ENCODE results near the gene HSPA1B.
A peak's percentile ranks its signal among the peaks of the same experiment; 100 is the strongest.

The HSPA1B gene

DNA sequence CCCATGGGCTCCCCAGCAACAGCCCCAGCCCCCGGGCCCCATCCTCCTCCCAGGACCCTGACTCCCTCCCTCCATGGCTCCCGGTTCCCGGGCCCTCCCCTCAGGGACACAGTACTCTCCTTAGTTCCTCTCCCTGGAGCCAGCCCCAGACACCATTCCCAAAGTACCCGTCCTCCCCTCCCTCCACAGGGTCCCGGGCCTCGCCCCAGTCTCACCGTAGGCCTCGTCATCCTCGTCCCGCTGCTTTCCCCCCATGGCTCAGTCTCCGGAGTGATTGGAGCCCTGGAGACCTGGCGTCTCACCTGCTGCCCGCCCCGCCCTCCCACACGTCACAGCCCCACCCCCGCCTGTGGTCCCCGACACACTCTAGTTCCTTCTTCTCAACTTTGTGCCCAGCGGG is 51.2 kb downstream of the HSPA1B start, which contains the start of gene SLC44A4:
TSS of gene SLC44A4 (minus strand) at position 272 of the 400 bp plus-strand sequence. CDS start at position 255, 17 bp downstream.
- H3K27me3 ChIP-seq: no peaks in the 10 kb centered on the region
- no peak for TF ChIP-seq Cebpa-rat (IDR thresholded peaks at IDR 0.05)
- peak within 1 kb of the TSS in 4 of 11 experiments; percentile 2 to 23 (median 10); a peak in 4 of 22 replicates for H3K9ac ChIP-seq
- H3K4me2 ChIP-seq: no peak within 1 kb of the TSS
- no peak within 1 kb of the TSS for H3K4me3 ChIP-seq
- H4K20me1 ChIP-seq: peaks cover 0 to 21% (median 0%) of the 10 kb centered on the region in 11 experiments; a peak in 3 of 22 replicates
- H3K9me3 ChIP-seq (replicated peaks in 1 of 11): no peaks in the 10 kb centered on the region
- H3K27ac ChIP-seq: no peak within 1 kb of the TSS; a peak in 1 of 22 replicates
- H3K36me3 ChIP-seq: peaks cover 41 to 47% (median 45%) of the 10 kb centered on the region in 11 experiments
- H3K4me1 ChIP-seq: peaks cover 0 to 13% (median 3%) of the 10 kb centered on the region in 10 experiments; a peak in 8 of 20 replicates

DNA sequence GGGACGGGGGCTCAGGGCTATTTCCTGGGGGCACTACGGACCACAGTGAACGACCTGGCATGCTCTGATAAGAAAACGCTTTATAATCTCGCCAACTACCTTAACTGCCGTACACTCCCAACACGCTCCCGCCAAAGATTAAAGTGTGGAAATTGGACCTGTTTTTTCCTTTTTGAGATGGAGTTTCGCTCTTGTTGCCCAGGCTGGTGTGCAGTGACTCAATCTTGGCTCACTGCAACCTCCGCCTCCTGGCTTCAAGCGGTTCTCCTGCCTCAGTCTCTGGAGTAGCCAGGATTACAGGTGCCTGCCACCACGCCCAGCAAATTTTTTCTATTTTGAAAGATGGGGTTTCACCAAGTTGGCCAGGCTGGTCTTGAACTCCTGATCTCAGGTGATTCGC is 51.6 kb downstream of the HSPA1B start:
- Histone ChIP-seq H3K27ac (no peak overlapping the region), H3K4me3 (no peak overlapping the region), H3K9me3 (replicated peaks in 1 of 11) (no peaks in the 10 kb centered on the region), H3K36me3 (peaks cover 43 to 51% (median 49%) of the 10 kb centered on the region in 11 experiments), H3K27me3 (no peaks in the 10 kb centered on the region), H3K4me2 (no peak overlapping the region), H4K20me1 (peaks cover 0 to 21% (median 0%) of the 10 kb centered on the region in 11 experiments; a peak in 3 of 22 replicates), H3K9ac (no peak overlapping the region), H3K4me1 (peaks cover 0 to 11% (median 2%) of the 10 kb centered on the region in 10 experiments; a peak in 8 of 20 replicates)
- TF ChIP-seq Cebpa-rat (IDR thresholded peaks at IDR 0.05): no peak

Measured in BLaER1 treated with 17β-estradiol and CSF1 and Interleukin-3, amounts not matched to agents 10 nM and 100 nM (cell line).